GM21825 (cell line): ENCODE results near the gene MTF1.
A peak's percentile ranks its signal among the peaks of the same experiment; 100 is the strongest.
"Not testable (repeated sequence)": the region's sequence is repeated elsewhere in the genome, so short reads cannot be mapped to it uniquely, and the experiment has no call there.

ENCODE experiments used
- ATAC-seq: cut with Tn5 transposase; IDR thresholded peaks from one replicate; pipeline ENCODE4 v1.9.1; 2021; ENCODE audit warnings: mild to moderate bottlenecking, moderate library complexity; ENCODE audit not compliant: unreplicated experiment

MTF1 gene

GRCh38 chr1:37859507-37860345, at the start of gene MTF1:
TSS of gene MTF1 (minus strand) at chr1:37859592. CDS start at chr1:37857658, 1,934 bp downstream.
- ATAC-seq: peak; percentile 94

GRCh38 chr1:37908531-37908930, 49.1 kb upstream of the MTF1 start:
- not testable (repeated sequence) for ATAC-seq

GRCh38 chr1:37907416-37908125, 48.2 kb upstream of the MTF1 start:
- ATAC-seq: not testable (repeated sequence)

GRCh38 chr1:37906591-37906990, 47.2 kb upstream of the MTF1 start:
- ATAC-seq: not testable (repeated sequence)

GRCh38 chr1:37905727-37906126, 46.3 kb upstream of the MTF1 start:
- ATAC-seq: no peak

- not testable (repeated sequence) for ATAC-seq
These were observed 44.5 kb upstream of the MTF1 start for GRCh38 chr1:37903921-37904320.

- ATAC-seq: no peak
These were observed 43.6 kb upstream of the MTF1 start for GRCh38 chr1:37902983-37903382.

- no peak for ATAC-seq
These were observed 42.5 kb upstream of the MTF1 start for GRCh38 chr1:37901893-37902225.

GRCh38 chr1:37901191-37901892, 42.0 kb upstream of the MTF1 start:
- peak; percentile 76 for ATAC-seq

- ATAC-seq: not testable (repeated sequence)
These were observed 38.2 kb upstream of the MTF1 start for GRCh38 chr1:37897563-37897962.

GRCh38 chr1:37893673-37894072, 34.3 kb upstream of the MTF1 start:
- no peak for ATAC-seq

- ATAC-seq: no peak
These were observed 33.0 kb upstream of the MTF1 start for GRCh38 chr1:37892151-37893047.

- ATAC-seq: no peak
These were observed 31.1 kb upstream of the MTF1 start for GRCh38 chr1:37890378-37891014.

GRCh38 chr1:37888022-37888700, 28.8 kb upstream of the MTF1 start:
- no peak for ATAC-seq

GRCh38 chr1:37884145-37884544, 24.8 kb upstream of the MTF1 start:
- no peak for ATAC-seq

GRCh38 chr1:37883671-37884070, 24.3 kb upstream of the MTF1 start:
- no peak for ATAC-seq

- no peak for ATAC-seq
These were observed 20.5 kb upstream of the MTF1 start for GRCh38 chr1:37879865-37880264.

GRCh38 chr1:37878071-37878470, 18.7 kb upstream of the MTF1 start:
- ATAC-seq: no peak

- ATAC-seq: no peak
These were observed 16.4 kb upstream of the MTF1 start for GRCh38 chr1:37875833-37876232.

- no peak for ATAC-seq
These were observed 13.3 kb upstream of the MTF1 start for GRCh38 chr1:37872692-37873091.
